ENCODE results near the gene TPPP2.
"Not testable (repeated sequence)": the region's sequence is repeated elsewhere in the genome, so short reads cannot be mapped to it uniquely, and the experiment has no call there.

DNA sequence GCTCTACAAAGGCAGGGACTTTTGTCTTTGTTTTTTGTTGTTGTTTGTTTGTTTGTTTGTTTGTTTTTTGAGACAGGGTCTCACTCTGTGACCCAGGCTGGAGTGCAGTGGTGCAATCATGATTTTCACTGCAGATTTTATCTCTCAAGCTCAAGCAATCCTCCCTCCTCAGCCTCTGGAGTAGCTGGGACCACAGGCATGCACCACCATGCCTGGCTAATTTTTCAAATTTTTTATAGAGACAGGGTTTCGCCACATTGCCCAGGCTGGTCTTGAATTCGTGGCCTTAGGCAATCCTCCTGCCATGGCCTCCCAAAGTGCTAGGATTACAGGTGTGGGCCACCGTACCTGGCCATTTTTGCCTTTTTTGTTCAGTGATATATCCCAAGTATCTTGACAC lies 10.9 kb downstream of the TPPP2 start:
- TF ChIP-seq, protein P1, sequence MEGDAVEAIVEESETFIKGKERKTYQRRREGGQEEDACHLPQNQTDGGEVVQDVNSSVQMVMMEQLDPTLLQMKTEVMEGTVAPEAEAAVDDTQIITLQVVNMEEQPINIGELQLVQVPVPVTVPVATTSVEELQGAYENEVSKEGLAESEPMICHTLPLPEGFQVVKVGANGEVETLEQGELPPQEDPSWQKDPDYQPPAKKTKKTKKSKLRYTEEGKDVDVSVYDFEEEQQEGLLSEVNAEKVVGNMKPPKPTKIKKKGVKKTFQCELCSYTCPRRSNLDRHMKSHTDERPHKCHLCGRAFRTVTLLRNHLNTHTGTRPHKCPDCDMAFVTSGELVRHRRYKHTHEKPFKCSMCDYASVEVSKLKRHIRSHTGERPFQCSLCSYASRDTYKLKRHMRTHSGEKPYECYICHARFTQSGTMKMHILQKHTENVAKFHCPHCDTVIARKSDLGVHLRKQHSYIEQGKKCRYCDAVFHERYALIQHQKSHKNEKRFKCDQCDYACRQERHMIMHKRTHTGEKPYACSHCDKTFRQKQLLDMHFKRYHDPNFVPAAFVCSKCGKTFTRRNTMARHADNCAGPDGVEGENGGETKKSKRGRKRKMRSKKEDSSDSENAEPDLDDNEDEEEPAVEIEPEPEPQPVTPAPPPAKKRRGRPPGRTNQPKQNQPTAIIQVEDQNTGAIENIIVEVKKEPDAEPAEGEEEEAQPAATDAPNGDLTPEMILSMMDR (conservative IDR thresholded peaks at IDR 0.05; ENCODE audit: low read depth in 2 of 2) = not testable (repeated sequence)
- TF ChIP-seq, protein P2, sequence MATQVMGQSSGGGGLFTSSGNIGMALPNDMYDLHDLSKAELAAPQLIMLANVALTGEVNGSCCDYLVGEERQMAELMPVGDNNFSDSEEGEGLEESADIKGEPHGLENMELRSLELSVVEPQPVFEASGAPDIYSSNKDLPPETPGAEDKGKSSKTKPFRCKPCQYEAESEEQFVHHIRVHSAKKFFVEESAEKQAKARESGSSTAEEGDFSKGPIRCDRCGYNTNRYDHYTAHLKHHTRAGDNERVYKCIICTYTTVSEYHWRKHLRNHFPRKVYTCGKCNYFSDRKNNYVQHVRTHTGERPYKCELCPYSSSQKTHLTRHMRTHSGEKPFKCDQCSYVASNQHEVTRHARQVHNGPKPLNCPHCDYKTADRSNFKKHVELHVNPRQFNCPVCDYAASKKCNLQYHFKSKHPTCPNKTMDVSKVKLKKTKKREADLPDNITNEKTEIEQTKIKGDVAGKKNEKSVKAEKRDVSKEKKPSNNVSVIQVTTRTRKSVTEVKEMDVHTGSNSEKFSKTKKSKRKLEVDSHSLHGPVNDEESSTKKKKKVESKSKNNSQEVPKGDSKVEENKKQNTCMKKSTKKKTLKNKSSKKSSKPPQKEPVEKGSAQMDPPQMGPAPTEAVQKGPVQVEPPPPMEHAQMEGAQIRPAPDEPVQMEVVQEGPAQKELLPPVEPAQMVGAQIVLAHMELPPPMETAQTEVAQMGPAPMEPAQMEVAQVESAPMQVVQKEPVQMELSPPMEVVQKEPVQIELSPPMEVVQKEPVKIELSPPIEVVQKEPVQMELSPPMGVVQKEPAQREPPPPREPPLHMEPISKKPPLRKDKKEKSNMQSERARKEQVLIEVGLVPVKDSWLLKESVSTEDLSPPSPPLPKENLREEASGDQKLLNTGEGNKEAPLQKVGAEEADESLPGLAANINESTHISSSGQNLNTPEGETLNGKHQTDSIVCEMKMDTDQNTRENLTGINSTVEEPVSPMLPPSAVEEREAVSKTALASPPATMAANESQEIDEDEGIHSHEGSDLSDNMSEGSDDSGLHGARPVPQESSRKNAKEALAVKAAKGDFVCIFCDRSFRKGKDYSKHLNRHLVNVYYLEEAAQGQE (IDR thresholded peaks at IDR 0.05; ENCODE audit: unreplicated experiment) = not testable (repeated sequence)
- not testable (repeated sequence) for TF ChIP-seq POLR2AphosphoS5 (IDR thresholded peaks at IDR 0.05; ENCODE audit: low read depth); EZH2 (IDR thresholded peaks at IDR 0.05; ENCODE audit: low read depth, unreplicated experiment); JUNB (IDR thresholded peaks at IDR 0.05; ENCODE audit: unreplicated experiment)
